RWPE2 (cell line): ENCODE measurements around the gene CARS2.

Experiments
- ATAC-seq: fragments of 200-7000 bp; cut with Tn5 transposase; 3 replicates; pipeline ENCODE4 v1.9.1; 2021; ENCODE audit warnings: low read depth
- DNase-seq: peaks from one replicate; pipeline ENCODE4 v3.0.0-alpha.2; 2020; ENCODE audit warnings: low spot score
- H3K27ac ChIP-seq: fragments of 450-650 bp; 2 replicates; pipeline ENCODE4 v1.5.1; 2017; ENCODE audit warnings: mild to moderate bottlenecking; ENCODE audit not compliant: poor library complexity, severe bottlenecking
- H3K27me3 ChIP-seq: fragments of 250-450 bp; sonication (Bioruptor Pico); 2 replicates; pipeline ENCODE4 v1.5.1; 2021; ENCODE audit warnings: mild to moderate bottlenecking, moderate library complexity; ENCODE audit not compliant: insufficient read depth, poor library complexity, severe bottlenecking
- H3K36me3 ChIP-seq: fragments of 250-450 bp; sonication (Bioruptor Pico); 2 replicates; pipeline ENCODE4 v1.5.1; 2020; ENCODE audit warnings: low read depth, mild to moderate bottlenecking, moderate library complexity
- H3K4me1 ChIP-seq: fragments of 250-450 bp; sonication (Bioruptor Pico); 2 replicates; pipeline ENCODE4 v1.5.1; 2021; ENCODE audit warnings: mild to moderate bottlenecking, moderate library complexity; ENCODE audit not compliant: insufficient read depth, poor library complexity, severe bottlenecking
- H3K4me3 ChIP-seq: fragments of 250-450 bp; sonication (Bioruptor Pico); 2 replicates; pipeline ENCODE4 v1.5.1; 2021; ENCODE audit warnings: mild to moderate bottlenecking, moderate library complexity; ENCODE audit not compliant: severe bottlenecking
- H3K9me3 ChIP-seq: fragments of 250-450 bp; sonication (Bioruptor Pico); 2 replicates; pipeline ENCODE4 v1.5.1; 2021; ENCODE audit warnings: mild to moderate bottlenecking, moderate library complexity; ENCODE audit not compliant: severe bottlenecking
- TF ChIP-seq, protein P1 (sequence below): fragments of 450-650 bp; IDR thresholded peaks from one replicate; pipeline ENCODE4 v1.5.1; 2017; ENCODE audit warnings: mild to moderate bottlenecking, moderate library complexity; ENCODE audit not compliant: poor library complexity, severe bottlenecking

Gene CARS2

DNA sequence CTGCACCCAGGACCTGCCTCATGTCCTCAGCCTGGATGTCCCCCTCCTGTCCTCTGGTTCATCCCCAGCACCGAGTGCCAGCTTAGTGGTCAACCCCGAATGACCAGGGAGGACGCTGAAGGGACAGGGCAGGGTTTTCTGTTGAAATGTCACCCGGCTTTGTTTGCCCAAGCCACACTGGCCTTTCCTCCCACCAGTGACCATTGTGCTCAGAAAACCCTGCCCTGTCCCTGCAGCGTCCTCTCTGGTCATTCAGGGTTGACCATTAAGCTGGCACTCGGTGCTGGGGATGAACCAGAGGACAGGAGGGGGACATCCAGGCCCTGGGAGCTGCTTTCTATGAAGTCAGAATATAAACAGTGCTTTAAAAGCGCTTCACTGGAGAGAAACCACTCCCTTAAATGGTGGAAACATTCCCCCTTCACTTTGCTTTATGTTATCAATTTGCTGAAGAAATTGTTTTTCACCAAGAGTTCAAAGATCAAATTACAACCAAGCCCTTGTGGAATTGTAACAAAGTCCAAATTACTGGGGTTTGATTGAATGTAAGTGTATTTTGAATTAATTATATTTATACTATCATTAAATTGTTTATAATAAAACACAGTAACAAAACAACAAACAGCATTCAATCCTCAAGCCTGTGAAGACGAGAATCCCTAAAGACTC, 21.4 kb downstream of the CARS2 start:
- ATAC-seq = no peak
- Histone ChIP-seq H3K4me1 (no peaks in the 10 kb centered on the region), H3K36me3 (peaks cover 82% of the 10 kb centered on the region), H3K9me3 (no peaks in the 10 kb centered on the region), H3K27ac (no peak overlapping the region), H3K4me3 (no peak overlapping the region), H3K27me3 (no peaks in the 10 kb centered on the region)
- TF ChIP-seq, protein P1, sequence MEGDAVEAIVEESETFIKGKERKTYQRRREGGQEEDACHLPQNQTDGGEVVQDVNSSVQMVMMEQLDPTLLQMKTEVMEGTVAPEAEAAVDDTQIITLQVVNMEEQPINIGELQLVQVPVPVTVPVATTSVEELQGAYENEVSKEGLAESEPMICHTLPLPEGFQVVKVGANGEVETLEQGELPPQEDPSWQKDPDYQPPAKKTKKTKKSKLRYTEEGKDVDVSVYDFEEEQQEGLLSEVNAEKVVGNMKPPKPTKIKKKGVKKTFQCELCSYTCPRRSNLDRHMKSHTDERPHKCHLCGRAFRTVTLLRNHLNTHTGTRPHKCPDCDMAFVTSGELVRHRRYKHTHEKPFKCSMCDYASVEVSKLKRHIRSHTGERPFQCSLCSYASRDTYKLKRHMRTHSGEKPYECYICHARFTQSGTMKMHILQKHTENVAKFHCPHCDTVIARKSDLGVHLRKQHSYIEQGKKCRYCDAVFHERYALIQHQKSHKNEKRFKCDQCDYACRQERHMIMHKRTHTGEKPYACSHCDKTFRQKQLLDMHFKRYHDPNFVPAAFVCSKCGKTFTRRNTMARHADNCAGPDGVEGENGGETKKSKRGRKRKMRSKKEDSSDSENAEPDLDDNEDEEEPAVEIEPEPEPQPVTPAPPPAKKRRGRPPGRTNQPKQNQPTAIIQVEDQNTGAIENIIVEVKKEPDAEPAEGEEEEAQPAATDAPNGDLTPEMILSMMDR = no peak
- DNase-seq = no peak

DNA sequence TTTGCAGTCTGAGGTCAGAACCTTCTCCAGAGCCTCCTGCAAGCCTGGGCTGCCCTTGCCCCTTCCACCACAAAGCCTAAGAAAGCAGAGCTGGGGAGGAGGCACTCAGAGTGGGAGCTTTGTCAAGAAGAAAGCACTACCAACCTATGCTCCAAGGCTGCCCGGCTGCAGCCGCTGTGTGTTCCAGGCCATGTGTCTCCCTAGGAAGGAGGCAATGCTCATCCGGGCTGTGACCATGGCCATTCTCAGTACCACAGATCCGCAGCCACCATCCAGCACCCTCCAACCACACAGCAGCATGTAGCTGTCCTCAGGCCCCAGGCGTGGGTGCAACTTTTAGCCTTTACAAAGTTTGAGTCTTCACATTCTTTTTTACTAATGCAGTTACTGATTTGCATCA, 22.0 kb downstream of the CARS2 start:
- TF ChIP-seq, protein P1 = no peak
- Histone ChIP-seq H3K27me3 (no peaks in the 10 kb centered on the region), H3K36me3 (peaks cover 81% of the 10 kb centered on the region), H3K9me3 (no peaks in the 10 kb centered on the region), H3K4me3 (no peak overlapping the region), H3K27ac (no peak overlapping the region), H3K4me1 (no peaks in the 10 kb centered on the region)
- no peak for DNase-seq
- no peak for ATAC-seq

DNA sequence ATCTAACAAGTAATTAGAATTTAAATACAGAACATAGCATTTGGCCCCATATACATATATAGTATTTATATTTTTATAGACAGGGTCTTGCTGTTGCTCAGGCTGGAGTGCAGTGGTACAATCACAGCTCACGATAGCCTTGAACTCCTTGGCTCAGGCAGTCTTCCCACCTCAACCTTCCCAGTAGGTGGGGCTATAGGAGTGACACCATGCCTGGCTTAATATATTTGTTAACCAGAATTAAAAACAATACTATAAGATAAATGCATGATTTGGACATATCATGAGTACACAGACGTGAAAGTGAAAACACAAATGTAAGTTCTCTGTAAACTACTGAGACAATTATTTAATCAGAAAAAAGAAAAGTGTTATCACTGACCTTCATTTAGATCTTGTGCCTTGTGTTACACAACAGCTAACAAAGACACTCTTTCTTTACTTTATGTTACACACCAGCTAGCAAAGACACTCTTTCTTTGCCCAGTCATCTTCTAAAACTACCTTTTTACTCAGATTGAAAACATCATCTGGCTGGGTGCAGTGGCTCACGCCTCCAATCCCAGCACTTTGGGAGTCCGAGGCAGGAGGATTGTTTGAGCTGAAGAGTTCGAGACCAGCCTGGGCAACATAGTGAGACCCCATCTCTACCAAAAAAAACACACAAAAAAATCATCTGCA, 22.6 kb downstream of the CARS2 start:
- Histone ChIP-seq H3K4me3 (no peak overlapping the region), H3K36me3 (peaks cover 84% of the 10 kb centered on the region), H3K4me1 (no peaks in the 10 kb centered on the region), H3K27ac (no peak overlapping the region), H3K27me3 (no peaks in the 10 kb centered on the region), H3K9me3 (no peaks in the 10 kb centered on the region)
- DNase-seq (no peak), ATAC-seq (peak; percentile 48; the same call in 1 of the 3 replicates)
- TF ChIP-seq, protein P1 = peak; percentile 42

DNA sequence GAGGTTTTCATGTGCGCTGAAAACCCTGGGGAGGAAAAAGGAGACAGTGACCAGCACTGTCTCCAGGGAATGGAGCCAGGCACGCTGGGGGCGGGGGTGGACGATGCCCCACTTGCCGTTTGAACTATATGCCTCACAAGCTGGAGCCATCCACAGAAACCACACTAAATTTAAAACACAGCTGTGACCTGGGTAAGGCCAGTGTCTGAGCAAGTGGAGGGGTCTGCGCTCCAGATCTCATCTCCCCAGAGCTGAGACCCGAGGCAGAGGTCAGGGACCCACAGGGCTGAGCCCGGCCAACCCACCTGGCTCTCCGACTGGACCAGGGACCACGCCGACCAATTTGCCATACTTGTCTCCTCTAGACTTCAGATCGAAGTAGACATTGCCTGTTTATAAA, 23.2 kb downstream of the CARS2 start:
- Histone ChIP-seq H3K4me3 (no peak overlapping the region), H3K36me3 (peaks cover 80% of the 10 kb centered on the region), H3K27ac (no peak overlapping the region), H3K27me3 (no peaks in the 10 kb centered on the region), H3K9me3 (no peaks in the 10 kb centered on the region), H3K4me1 (no peaks in the 10 kb centered on the region)
- TF ChIP-seq, protein P1 = no peak
- ATAC-seq = no peak
- no peak for DNase-seq

DNA sequence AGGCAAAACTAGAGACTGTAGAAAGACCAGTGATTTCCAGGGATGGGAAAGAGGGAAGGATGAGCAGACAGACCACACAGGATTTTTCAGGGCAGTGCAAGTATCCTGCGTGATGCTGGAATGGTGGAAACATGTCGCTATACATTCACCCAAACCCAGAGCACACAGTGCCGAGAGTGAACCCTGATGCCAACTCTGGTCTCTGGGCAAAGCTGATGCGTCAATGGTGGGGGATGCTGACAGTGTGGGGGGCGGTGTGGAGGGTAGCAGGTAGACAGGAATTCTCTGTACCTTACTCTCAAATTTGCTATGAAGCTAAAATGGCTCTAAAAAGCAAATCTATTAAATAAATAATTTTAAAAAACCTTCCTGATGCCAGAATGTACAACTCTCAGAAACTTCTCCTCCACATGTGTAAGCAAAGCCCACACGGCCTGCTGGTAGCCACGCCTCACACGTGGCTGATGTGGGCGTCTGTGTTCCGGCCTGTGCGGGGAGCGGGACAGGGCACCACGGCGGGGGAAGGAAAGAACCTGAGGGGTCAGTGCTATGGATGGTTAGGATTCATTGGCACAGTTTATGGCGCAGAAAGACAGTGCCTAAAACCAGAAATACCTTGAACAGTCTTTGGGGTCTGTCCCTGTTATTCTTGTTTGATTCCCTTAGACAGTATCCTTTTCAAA, 23.9 kb downstream of the CARS2 start:
- H3K4me3 ChIP-seq = no peak overlapping the region
- H3K36me3 ChIP-seq = peaks cover 72% of the 10 kb centered on the region
- no peak overlapping the region for H3K27ac ChIP-seq
- H3K9me3 ChIP-seq = no peaks in the 10 kb centered on the region
- ATAC-seq = no peak
- DNase-seq = no peak
- H3K4me1 ChIP-seq = no peaks in the 10 kb centered on the region
- TF ChIP-seq, protein P1 = no peak
- no peaks in the 10 kb centered on the region for H3K27me3 ChIP-seq
